Activated CD4-positive, alpha-beta T cell treated with anti-CD3 and anti-CD28 coated beads, Interleukin-2, Interleukin-6, amounts not matched to agents 100 ng/mL and 50 ng/mL, durations not matched to agents 16 hours and 8 hours (primary cell): ENCODE data around the gene BIN1.

Experiments used
- DNase-seq: peaks from one replicate; pipeline ENCODE4 v3.0.0-alpha.2; 2020

The BIN1 gene

DNA sequence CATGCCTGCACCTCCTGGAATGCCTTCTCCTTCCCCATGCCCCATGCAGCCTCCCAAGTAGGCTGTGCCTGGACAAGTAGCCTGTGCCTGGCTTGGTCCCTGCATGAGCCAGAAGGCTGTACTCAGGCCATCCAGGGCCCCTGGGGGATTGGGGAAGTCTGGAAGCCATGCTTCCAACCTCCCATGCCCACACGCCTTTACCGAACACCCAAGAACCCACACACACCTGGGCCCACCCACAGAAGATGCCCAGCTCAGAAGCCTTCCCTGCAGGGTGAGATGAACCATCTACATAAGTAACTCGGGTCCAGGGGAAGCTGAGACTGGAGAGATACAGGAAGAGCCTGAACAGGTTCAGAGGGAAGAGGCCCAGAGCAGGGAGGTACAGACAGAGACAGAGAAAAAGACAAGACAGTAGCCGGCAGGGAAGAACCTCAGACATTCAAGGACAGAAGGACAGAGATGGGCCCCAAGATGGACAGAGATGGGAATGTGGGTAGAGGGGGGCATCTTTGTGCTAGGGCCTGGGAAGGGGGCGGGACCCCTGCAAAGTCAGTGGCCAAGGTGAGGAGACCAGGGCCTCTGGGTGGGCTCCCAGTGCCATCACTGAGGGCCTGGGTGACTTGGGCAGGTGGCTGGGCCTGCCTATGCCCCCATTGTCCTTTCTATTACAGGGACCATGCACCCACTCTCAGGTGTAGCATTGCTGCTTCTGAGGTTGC is 4.3 kb downstream of the BIN1 start:
- no peak for DNase-seq

DNA sequence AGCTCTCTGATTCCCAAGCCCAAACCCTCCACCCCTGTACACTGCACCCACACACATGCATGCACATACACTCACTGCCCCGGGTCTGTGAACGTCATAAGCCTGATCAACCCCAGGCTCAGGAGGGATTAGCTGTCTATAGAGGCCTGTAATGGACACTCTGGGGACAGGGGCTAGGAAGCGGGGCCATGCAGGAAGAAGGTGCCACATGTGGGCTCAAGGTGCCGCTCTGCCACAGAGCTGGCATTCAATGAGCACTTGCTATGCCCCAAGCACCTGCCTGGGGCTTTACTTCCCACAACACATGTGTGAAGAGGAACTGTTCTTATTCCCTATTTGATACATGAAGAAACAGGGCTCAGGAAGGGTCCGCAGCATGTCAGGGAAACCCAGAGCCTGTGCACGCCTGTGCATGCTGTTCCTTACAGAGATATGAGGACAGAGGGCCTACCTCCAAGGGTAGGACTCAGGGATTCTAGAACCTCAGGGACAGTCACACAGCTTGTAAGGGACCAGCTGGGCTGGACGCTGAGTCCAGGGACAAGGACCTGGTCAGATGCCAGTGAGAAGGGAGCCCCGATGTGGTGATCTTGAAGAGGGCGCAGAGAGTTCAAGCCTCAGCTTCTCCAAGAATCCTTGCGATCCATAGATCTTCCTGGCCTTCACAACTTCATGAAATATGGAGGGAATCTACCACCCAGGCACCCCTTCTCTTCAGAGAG is 5.0 kb downstream of the BIN1 start:
- DNase-seq, result no peak

- DNase-seq, result no peak
Measured at GRCh38 chr2:127101048-127101611, 5.8 kb downstream of the BIN1 start.

- no peak for DNase-seq
Measured at GRCh38 chr2:127100251-127101047, 6.5 kb downstream of the BIN1 start.

DNA sequence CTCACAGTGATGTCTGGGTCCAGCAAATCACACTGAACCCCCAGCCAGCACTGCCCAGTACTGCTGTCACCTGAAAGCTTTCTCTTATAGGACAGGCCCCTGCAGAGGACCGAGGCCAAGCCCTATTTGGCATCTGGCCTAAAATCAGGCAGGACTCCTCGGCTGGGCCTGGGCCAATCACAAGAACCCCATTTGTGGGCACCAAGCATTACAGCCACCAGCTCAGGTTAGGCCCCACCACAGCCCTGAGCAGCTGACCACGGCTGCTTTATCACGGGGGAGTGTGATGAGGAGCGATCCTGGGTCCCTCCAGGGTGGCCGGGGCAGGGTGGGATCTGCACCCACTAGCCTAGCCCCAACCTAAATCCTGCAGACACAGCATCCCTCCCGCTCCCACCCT is 8.2 kb downstream of the BIN1 start:
- no peak for DNase-seq

DNA sequence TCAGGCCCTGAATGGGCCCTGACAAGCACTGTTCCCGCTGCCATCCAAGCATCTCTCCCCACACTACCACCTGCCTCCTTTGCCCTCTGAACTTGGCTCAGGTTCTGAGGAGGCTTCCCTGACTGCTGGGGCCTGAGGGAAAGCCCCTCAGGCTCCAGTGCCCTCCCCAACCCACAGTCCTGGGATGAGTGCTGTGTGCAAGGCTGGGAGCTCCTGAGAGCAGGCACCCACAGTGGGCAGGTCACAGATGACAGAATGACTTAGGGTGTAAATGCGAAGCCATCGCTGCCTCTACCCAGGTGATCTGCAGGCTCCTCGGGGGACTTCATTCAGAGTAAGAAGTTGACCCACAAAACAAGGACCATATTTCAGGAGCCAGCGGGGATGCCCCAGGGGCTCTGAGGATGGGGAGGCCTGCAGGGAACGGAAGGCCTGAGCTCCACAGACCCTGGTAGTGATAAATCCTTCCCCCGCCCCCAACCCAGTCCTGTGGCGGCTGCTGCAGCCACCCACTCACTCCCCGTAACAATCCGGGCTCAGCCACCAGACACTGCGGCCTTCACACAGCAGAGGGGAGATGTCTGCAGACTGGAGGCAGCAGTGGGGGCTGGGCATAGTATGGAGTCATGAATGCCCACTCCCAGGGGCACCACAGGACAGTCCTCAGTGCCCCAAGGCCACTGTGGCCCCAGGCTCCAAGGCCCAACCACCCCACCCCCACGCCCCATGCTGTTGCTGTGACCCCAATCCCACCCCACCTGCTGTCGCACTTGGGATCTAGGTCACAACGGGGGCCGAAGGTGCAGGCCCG is 8.9 kb downstream of the BIN1 start:
- no peak for DNase-seq

- DNase-seq, result no peak
Measured at GRCh38 chr2:127097471-127097765, 9.5 kb downstream of the BIN1 start.

DNA sequence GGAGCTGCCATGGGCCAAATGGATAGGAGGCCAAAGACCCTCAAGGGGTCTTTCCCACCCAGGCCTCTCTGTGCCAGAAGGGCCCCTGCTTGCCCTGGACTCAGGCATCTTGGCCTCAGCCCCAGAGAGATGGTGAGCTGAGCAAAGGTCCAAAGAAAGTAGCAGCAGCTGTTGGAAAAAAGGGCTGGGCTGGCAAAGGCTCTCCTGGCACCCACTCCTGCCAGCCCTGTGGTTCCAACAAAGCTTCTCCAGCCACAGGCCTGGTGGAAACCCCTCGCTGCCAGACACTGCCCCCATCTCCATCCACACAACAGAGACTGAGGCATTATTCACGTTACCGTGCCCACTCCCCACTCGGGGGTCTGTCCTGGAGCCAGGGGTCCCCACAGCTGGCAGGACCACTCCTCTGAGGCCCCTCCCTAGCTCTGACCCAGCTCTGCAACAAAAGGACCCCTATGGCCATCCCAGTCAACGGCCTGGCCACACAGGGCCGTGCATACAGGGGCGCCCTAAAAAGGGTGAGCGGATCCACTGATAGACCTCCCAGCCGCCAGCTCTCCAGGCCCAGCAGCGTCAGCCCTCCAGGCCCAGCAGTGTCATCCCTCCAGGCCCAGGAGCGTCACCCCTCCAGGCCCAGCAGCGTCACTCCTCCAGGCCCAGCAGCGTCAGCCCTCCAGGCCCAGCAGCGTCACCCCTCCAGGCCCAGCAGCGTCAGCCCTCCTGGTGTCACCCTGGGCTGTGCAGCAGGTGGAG is 10.1 kb downstream of the BIN1 start:
- DNase-seq, result no peak

DNA sequence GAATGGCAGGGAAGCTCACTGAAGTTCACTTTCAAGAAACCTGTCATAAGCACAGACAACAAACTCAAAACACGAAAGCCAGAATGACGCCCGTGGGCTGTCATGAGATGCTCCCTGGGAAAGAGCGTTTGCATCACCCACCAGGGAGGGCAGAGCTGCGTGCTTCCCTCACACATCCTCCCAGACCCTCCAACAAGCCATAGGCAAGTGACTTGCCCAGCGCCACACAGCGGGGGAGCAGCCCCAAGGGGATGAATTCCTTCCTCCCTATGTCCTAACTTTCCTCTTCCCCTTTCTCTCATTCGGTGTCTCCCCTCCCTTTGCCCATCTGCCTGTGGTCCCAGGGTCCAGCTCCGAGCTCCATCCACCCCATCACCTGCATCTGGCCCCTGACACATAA is 10.7 kb downstream of the BIN1 start:
- no peak for DNase-seq

DNA sequence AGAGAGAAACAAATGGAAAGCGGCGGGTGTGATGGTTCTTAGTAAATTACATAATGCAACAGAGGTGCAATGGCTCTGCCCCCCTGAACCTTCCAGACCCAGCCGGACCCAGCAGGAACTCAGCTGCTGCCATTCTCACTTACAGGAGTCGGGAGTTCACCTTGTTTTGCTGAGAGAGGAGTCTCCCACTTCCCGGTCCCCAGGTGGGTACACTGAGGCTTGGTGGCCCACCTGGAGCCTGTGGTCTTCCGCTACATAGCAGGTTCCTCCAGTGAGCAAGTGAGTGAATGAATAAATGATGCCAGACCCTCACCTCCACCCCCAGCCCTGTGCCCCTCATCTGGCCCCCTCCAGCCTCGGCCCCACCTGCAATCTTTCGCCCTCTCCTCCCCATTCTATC is 11.2 kb downstream of the BIN1 start:
- DNase-seq, result no peak

- DNase-seq, result no peak
Measured at GRCh38 chr2:127095367-127095641, 11.7 kb downstream of the BIN1 start.

GRCh38 chr2:127094509-127095366 is 12.2 kb downstream of the BIN1 start:
- no peak for DNase-seq

GRCh38 chr2:127093648-127094210 is 13.2 kb downstream of the BIN1 start:
- no peak for DNase-seq

DNA sequence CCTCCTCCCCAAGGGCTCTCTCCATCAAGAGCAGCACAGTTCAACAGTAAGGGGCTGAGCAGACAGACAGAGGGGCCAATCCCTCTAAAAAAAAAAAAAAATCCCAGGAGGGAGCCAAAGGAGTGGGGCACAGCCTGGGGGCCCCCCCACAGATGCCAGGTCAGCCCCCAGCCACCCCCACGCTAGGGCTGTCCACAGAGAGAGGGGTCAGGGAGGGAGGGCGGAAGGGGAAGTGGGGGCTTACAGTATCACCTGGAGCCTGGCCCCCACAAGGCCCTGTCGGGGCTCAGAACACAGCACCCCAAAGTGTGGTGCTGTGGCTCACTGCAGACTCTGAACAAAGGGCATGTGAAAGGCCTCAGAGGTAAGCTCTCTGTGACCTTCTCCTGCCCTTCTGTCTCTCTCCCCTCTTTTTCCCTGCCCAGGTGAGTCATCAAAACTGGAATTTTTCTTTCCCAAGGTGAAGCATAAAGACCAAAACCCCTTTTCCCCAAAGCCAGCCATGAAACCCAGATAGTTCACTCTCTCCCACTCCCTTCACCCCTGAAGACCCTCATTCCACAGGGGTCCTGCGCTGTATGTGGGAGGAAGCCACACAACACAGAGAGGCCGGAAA is 13.9 kb downstream of the BIN1 start:
- DNase-seq, result no peak

GRCh38 chr2:127092306-127092705 is 14.6 kb downstream of the BIN1 start:
- no peak for DNase-seq

GRCh38 chr2:127091886-127092285 is 15.1 kb downstream of the BIN1 start:
- no peak for DNase-seq

DNA sequence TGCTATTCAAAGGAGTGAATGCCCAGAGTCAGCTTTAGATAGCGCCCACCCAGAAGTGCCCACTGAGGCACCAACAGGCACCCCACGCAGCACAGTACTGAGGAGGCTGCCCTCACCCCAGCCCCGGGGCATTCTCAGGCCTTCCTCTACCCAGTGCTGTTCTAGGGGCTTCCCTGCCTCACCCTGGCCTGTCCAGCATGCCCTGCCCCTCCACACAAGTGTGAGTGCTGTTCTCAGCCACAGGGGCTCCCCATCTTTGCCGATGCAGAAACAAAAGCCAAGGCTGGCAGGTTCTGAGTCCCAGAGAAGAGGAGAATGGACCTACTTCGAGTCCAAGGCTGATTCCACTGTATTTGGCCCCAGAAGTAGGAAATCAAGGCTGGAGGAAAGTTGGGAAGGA is 15.8 kb downstream of the BIN1 start:
- no peak for DNase-seq

GRCh38 chr2:127090281-127091120 is 16.5 kb downstream of the BIN1 start:
- DNase-seq, result no peak

DNA sequence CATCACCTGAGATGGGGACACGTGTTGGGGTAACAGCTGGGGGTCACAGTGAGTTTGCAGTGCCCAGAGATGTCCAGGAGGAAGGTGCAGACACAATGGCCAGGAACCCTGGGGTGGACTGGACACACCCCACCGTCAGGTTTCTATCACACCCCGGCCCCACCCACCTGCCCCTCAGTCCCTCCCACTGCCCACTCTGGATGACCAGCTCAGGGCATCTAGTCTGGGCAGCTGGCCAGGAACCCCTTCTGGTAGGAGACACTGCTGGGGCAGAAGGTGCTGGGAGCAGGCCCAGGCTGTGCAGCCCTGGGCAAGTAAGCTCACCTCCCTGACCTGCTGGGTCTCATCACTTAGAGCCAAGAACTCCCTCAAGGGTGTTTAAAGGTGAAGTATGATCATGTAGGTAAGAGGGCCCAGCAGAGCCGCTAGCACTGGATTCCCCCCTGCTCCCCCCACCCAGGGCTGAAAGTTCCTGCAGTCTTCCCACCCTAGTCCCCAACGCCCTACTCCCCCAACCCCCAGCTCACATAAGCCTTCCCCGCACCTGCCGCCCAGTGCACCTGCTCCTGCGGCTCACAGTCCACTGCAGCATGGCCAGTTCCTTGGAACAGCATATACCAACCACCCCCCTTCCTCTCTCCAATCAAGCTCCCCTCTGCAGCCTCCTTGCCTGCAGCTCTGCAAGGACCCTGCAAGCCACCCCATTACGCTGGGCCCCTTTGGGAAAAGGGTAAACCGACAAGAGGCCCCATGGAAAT is 17.3 kb downstream of the BIN1 start:
- DNase-seq, result no peak
